Cardiac muscle cell (in vitro differentiated cells and primary cell): ENCODE data around the gene XYLT1. TPM values are rescaled to one million over a fixed set of nuclear protein-coding genes. Genes with fewer than 3 reads are reported as not detected.

ENCODE experiments used
- DNase-seq, 2 donors: peaks; one replicate each; pipeline versions ENCODE4 v3.0.0 to v3.0.0-alpha.2; 2010 to 2017; ENCODE audit warnings: low read depth in 1 of 2, low spot score in 1 of 2
- H3K27ac ChIP-seq: fragments of 200-600 bp; sonication (generic); 2 replicates; pipeline ENCODE4 v1.5.1; 2016
- H3K27me3 ChIP-seq: fragments of 200-600 bp; sonication (generic); 2 replicates; pipeline ENCODE4 v1.6.0; 2016; ENCODE audit warnings: control low read depth
- H3K36me3 ChIP-seq: fragments of 200-600 bp; sonication (generic); 2 replicates; pipeline ENCODE4 v1.5.1; 2016; ENCODE audit warnings: control low read depth
- H3K4me1 ChIP-seq: fragments of 200-600 bp; sonication (generic); 2 replicates; pipeline ENCODE4 v1.8.1; 2017; ENCODE audit warnings: low read depth, mild to moderate bottlenecking, mixed run types
- H3K4me3 ChIP-seq: fragments of 200-600 bp; sonication (generic); 2 replicates; pipeline ENCODE4 v1.5.1; 2016; ENCODE audit warnings: mild to moderate bottlenecking
- H3K9me3 ChIP-seq: fragments of 200-600 bp; sonication (generic); 2 replicates; pipeline ENCODE4 v1.5.1; 2017; ENCODE audit warnings: low read depth, mild to moderate bottlenecking, control low read depth
- CTCF ChIP-seq: IDR thresholded peaks from 2 replicates; pipeline ENCODE4 v1.5.1; 2012; ENCODE audit warnings: low read depth, mild to moderate bottlenecking, low read length
- polyA plus RNA-seq: library from polyadenylated mRNA; unstranded; fragments of >200 nt; fragmentation: Nextera tagmentation; extraction: Ambion mirVana; gene quantifications from 2 replicates; pipeline ENCODE4 v1.2.1, GENCODE V29; 2016
- total RNA-seq: library from RNA; depleted of rRNA; stranded (reverse); fragments of >200 nt; gene quantifications from 2 replicates; pipeline ENCODE4 v1.2.3, GENCODE V29; 2016

Gene XYLT1
- total and polyA plus RNA-seq, 2 experiments from 2014 or later, result 3.1 to 7.2 TPM

GRCh38 chr16:17331071-17331607 lies 139.6 kb downstream of the XYLT1 start:
- Histone ChIP-seq H3K4me1 (peaks cover 12% of the 10 kb centered on the region), H3K27me3 (no peaks in the 10 kb centered on the region), H3K9me3 (no peaks in the 10 kb centered on the region), H3K4me3 (no peak overlapping the region), H3K27ac (no peak overlapping the region), H3K36me3 (no peaks in the 10 kb centered on the region)
- no peak for DNase-seq
- TF ChIP-seq CTCF, result no peak

GRCh38 chr16:17330044-17330443 lies 140.7 kb downstream of the XYLT1 start:
- no peak for TF ChIP-seq CTCF
- no peaks in the 10 kb centered on the region for H3K9me3 ChIP-seq
- H3K4me3 ChIP-seq, result no peak overlapping the region
- H3K27ac ChIP-seq, result no peak overlapping the region
- H3K36me3 ChIP-seq, result no peaks in the 10 kb centered on the region
- no peaks in the 10 kb centered on the region for H3K27me3 ChIP-seq
- H3K4me1 ChIP-seq, result peaks cover 7% of the 10 kb centered on the region
- no peak for DNase-seq

GRCh38 chr16:17329391-17329790 lies 141.4 kb downstream of the XYLT1 start:
- Histone ChIP-seq H3K4me1 (peaks cover 7% of the 10 kb centered on the region), H3K36me3 (no peaks in the 10 kb centered on the region), H3K4me3 (no peak overlapping the region), H3K27me3 (no peaks in the 10 kb centered on the region), H3K9me3 (no peaks in the 10 kb centered on the region), H3K27ac (no peak overlapping the region)
- no peak for DNase-seq
- TF ChIP-seq CTCF, result no peak

- no peaks in the 10 kb centered on the region for H3K36me3 ChIP-seq
- H3K4me1 ChIP-seq, result peaks cover 7% of the 10 kb centered on the region
- TF ChIP-seq CTCF, result no peak
- DNase-seq, result peak in 1 of 2 donors; percentile 11
- no peaks in the 10 kb centered on the region for H3K27me3 ChIP-seq
- no peak overlapping the region for H3K4me3 ChIP-seq
- H3K9me3 ChIP-seq, result no peaks in the 10 kb centered on the region
- H3K27ac ChIP-seq, result no peak overlapping the region
These were observed 141.8 kb downstream of the XYLT1 start for GRCh38 chr16:17328932-17329331.

- Histone ChIP-seq H3K27me3 (no peaks in the 10 kb centered on the region), H3K9me3 (no peaks in the 10 kb centered on the region), H3K4me1 (peaks cover 7% of the 10 kb centered on the region), H3K36me3 (no peaks in the 10 kb centered on the region), H3K4me3 (no peak overlapping the region), H3K27ac (no peak overlapping the region)
- DNase-seq, result no peak
- no peak for TF ChIP-seq CTCF
These were observed 143.0 kb downstream of the XYLT1 start for GRCh38 chr16:17327664-17328335.
